Measurements from ENCODE around the gene MDK.

MDK gene

GRCh38 chr11:46383974-46384701 lies 2.7 kb downstream of the MDK start:
- DNase-seq, result no peak

GRCh38 chr11:46385169-46386004 lies 3.9 kb downstream of the MDK start:
- no peak for DNase-seq

GRCh38 chr11:46386005-46386578 lies 4.6 kb downstream of the MDK start:
- no peak for DNase-seq

DNA sequence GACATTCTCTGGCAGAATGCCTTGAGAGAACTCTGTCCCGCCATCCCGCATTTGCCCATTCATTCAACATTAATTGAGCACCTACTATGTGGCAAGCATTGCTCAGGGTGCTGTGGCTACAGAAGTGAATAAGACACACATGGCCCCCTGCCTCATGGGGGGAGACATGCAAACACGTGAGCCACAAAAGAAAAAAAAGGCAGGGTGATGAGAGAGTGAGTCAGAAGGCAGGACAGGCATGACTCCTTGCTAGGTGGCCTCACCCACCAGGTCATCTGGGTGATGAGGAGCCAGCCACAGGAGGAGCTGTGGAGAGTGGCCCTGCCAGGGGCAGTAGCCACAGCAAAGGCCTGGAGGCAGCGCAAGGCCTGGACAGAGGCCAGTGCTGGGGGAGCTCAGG lies 5.2 kb downstream of the MDK start:
- no peak for DNase-seq

- DNase-seq, result no peak
These were observed 6.0 kb downstream of the MDK start for GRCh38 chr11:46387456-46387855.

DNA sequence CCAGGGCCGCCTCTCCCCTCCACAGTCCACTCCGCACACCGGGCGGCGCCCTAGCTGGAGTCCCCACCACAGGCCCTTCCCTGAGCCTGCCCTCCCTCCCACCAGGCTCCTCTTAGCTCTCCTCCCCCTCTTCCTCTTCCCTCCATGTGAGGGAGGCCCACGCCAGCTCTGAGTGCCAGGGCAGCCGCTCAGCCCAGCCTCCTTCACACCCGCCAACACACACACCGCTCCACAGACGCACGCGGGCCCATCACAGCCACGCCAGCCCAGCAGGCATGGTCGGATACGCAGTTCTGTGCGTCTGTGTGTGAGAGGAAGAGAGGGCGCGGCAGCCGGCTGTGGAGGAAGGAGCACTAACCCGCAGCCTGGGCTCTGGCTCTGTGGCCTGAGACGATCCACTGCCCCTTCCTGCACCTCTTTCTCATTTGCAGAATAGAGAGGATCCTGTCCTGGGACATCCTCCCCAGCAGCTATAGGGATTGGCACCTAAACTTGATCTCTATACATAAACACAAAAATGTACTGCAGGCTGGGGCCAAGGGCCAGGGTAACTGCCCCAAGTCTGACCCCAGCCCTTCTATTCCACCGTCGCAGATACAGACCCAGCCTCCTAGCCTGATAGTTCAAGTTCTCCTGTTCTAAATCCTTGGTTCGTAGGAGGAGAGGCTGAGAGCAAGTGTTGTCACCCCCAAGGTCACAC lies 6.6 kb downstream of the MDK start:
- no peak for DNase-seq

- DNase-seq, result no peak
These were observed 7.4 kb downstream of the MDK start for GRCh38 chr11:46388619-46389449.

DNA sequence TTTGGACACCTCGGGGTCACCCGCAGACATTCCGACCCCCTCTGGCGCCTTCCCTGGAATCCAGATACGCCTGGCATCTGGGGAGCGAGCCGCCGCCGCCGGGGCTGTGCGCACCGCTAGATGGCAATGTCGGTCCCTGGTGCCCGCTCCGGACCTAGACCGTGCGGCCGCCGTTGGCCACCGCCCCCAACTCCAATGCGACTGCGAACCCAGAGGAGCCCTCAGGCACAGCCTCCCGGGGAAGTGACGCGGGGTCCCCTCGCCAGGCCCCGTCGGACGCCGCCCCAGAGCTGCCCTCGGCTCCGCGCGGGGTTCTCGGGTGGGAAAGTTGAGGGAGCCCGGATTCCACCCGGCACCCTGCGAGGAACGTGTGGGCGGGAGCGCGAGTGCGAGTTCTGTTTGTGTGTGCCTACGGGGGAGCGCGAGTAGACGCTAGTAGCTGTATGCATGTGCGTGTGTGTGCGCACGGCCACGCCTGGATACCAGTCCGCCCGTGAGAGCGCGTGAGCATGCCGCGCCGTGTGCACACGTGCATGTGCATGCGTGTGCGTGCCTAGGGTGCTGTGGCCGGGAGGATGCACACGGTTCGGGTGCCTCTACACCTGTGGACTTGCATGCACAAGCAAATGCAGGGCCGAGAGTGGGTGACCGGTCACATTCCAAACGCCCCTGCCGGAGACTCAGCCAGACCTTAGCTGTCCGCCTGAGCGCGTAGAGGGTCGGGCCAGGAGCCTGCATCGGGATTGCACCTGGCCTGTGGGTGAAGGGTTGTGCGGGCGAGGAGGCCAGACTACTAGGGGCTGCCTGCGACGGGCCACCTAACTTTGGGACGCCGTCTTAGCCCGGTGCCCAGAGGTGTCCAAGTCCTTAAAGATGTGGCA lies 8.2 kb downstream of the MDK start:
- peak; percentile 61 for DNase-seq

DNA sequence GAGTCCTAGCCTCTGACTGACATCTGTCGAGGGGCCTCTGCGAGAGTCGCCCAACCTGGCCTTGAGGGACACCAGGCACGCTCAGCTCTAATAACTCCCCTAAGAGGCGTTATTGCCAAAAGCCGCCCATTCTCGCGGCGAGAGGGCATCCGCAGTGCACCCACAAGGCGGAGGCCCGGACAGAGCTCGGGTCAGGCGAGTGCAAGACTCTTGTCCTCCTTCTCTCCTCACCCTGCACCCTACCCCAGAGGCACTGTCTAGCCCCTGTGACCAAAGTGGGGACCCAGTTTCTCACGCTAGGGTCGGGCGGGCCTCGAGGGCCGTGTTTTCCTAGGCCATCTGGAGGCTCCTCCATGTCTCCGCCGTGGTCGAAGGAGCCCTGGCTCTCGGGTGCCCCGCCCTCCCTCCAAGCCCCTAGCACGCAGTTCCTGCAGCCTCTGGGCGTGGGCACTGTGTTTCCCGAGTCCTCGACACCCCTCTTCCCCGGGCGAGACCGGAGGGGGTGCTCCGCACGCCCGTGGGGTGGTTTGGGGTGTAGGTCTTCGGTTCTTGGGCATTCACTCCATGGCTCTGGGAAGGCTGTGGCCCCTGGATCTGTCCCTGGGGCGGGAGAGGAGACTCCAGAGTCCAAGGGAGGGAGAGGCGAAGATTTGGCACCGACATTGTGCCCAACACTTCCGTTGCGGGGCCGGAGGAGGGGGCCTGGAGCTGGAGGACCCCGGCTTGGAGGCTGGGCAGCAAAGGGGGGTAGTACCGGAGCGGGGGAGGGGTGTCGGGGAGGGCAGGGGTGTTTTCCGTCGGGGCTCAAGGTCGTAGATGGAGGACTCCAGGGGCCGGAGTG lies 9.1 kb downstream of the MDK start:
- DNase-seq, result no peak

GRCh38 chr11:46391186-46391577 lies 9.7 kb downstream of the MDK start:
- no peak for DNase-seq

- DNase-seq, result peak; percentile 70
These were observed 10.3 kb downstream of the MDK start, which contains the start of gene CHRM4 for GRCh38 chr11:46391578-46392420. CHRM4 (minus strand) TSS chr11:46391776; CDS start chr11:46386557, 5,219 bp downstream.

GRCh38 chr11:46392421-46393230 lies 11.2 kb downstream of the MDK start:
- DNase-seq, result peak; percentile 82

DNA sequence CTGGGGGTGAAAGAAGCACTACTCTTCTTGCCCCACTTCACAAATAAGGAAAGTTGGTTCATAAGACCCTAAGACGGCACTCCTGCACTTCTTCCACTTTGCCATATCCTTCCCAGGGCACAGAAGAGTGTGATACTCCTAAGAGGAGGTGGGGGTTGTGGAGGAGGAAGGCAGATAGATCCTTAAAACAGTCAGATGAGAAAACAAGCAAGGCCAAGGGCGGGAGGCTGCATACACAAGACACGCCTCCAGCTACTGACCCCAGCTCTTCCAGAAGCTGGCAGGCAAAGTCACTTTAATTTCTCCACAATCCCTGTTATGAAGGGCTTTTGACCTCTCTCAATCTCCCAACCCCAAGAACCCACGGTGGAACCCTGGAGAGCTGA lies 11.8 kb downstream of the MDK start:
- no peak for DNase-seq

DNA sequence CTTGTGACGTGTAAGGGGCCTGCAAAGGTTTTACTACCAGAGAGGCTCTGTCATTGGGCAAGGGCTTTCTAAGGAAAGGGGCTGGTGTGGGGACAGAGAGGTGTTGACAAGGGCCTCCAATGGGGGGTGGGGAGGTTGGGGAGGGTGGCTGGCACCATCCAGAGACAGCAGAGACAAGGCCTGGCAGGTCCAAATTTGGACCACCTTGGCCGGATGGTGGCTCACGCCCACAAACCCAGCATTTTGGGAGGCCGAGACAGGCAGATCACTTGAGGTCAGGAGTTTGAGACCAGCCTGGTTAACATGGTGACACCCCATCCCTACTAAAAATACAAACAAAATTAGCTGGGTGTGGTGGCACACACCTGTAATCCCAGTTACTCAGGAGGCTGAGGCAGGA lies 12.3 kb downstream of the MDK start:
- DNase-seq, result no peak

DNA sequence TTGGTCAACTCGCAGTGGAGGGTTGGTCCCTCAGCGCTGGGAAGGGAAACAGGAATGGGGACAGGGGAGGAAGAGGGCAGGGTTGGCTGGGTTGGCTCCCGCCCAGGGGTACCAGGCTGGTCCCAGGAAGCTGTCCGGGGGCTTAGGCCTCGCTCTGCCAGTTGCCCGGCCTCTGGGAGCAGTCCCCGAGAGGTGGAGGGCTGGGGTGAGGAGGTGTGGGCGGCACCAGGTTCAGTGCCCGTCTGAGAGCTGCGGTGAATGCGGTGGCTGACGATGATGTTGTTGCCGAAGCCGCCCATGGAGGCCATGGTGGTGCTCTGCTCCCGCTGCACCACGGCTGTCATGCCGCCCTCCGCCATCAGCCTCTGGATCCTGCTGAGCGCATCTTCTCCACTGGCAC lies 16.1 kb downstream of the MDK start:
- DNase-seq, result no peak

GRCh38 chr11:46402957-46403902 lies 21.8 kb downstream of the MDK start:
- DNase-seq, result no peak

- no peak for DNase-seq
These were observed 23.1 kb downstream of the MDK start for GRCh38 chr11:46404476-46405017.

All from NCI-H226 (cell line).